Measurements from ENCODE around the gene TMCC1.

GRCh38 chr3:129665024-129665768 lies 228.3 kb downstream of the TMCC1 start:
- TF ChIP-seq CTCF (IDR thresholded peaks at IDR 0.05) (no peak), POLR2A (IDR thresholded peaks at IDR 0.05) (no peak)
